GM12878 (cell line): ENCODE measurements around the gene MAGI2. TPM values are rescaled to one million over a fixed set of nuclear protein-coding genes. Genes with fewer than 3 reads are reported as not detected.

Experiments
- ATAC-seq: fragments of 200-7000 bp; cut with Tn5 transposase; 3 replicates; pipeline ENCODE4 v1.9.1; 2020; ENCODE audit warnings: mild to moderate bottlenecking, moderate library complexity
- BruUV-seq: library from RNA; stranded (reverse); fragments of 400-500 nt; replicated peaks from 2 replicates; lab custom pipeline; 2021; lab: Mats Ljungman, UMichigan
- CTCF ChIA-PET: fragments of 300-600 bp; sonication (Branson Sonifier 250); formaldehyde crosslinking; extraction: SDS; loops from one replicate; lab custom pipeline; 2021; ENCODE audit warnings: inconsistent platforms; lab: Yijun Ruan, JAX
- POLR2A ChIA-PET: fragments of 350-600 bp; formaldehyde crosslinking; extraction: SDS; loops from one replicate; lab custom pipeline; 2021; ENCODE audit warnings: inconsistent platforms; lab: Charles Lee
- RAD21 ChIA-PET: fragments of 300-600 bp; sonication (Branson Sonifier 250); formaldehyde crosslinking; loops from one replicate; lab custom pipeline; 2023; ENCODE audit warnings: antibody characterized with exemption; ENCODE audit not compliant: unreplicated experiment; lab: Charles Lee
- SMC1A ChIA-PET: fragments of 300-600 bp; sonication (Branson Sonifier 250); formaldehyde crosslinking; loops from one replicate; lab custom pipeline; 2023; ENCODE audit not compliant: unreplicated experiment, uncharacterized antibody; lab: Charles Lee
- DNase-seq: peaks from one replicate; pipeline ENCODE4 v3.0.0-alpha.2; 2011; ENCODE audit warnings: low read depth, low spot score
- FAIRE-seq: peaks from 3 replicates; lab custom pipeline; 2011; peaks lifted over from hg19 to GRCh38; lab: Jason Lieb, UNC
- H2AFZ ChIP-seq: 2 replicates; pipeline ENCODE4 v1.6.0; 2011; ENCODE audit warnings: low read depth, low read length, control low read depth; ENCODE audit not compliant: control insufficient read depth
- H3K27ac ChIP-seq: 2 replicates; pipeline ENCODE4 v1.5.1; 2011; ENCODE audit warnings: control low read depth; ENCODE audit not compliant: control insufficient read depth, insufficient read depth
- H3K27me3 ChIP-seq, 2 experiments: replicated peaks in 1 of 2; 2 replicates each; pipeline versions ENCODE4 v1.6.0 to v1.6.1; 2011; ENCODE audit warnings: low read length in 1 of 2; ENCODE audit not compliant: control insufficient read depth in 2 of 2, insufficient read depth in 2 of 2
- H3K36me3 ChIP-seq, 2 experiments: 2 replicates each; pipeline ENCODE4 v1.5.1; 2011; ENCODE audit warnings: low read length in 1 of 2; ENCODE audit not compliant: control insufficient read depth in 2 of 2, insufficient read depth in 2 of 2
- H3K4me1 ChIP-seq: 2 replicates; pipeline ENCODE4 v1.6.1; 2011; ENCODE audit warnings: mild to moderate bottlenecking, low read length, moderate library complexity, mixed read lengths; ENCODE audit not compliant: control insufficient read depth, insufficient read depth
- H3K4me2 ChIP-seq: 2 replicates; pipeline ENCODE4 v1.6.0; 2011; ENCODE audit warnings: control low read depth; ENCODE audit not compliant: control insufficient read depth, insufficient read depth
- H3K4me3 ChIP-seq: fragments of 200-600 bp; sonication (generic); 2 replicates; pipeline ENCODE4 v1.5.1; 2016
- H3K79me2 ChIP-seq: 2 replicates; pipeline ENCODE4 v1.6.0; 2011; ENCODE audit warnings: low read length; ENCODE audit not compliant: control insufficient read depth, insufficient read depth
- H3K9ac ChIP-seq: 2 replicates; pipeline ENCODE4 v1.8.0; 2011; ENCODE audit warnings: low read length, control low read depth, mixed read lengths; ENCODE audit not compliant: control insufficient read depth, insufficient read depth
- H3K9me3 ChIP-seq: replicated peaks from 3 replicates; pipeline ENCODE4 v1.5.1; 2011; ENCODE audit warnings: mild to moderate bottlenecking, low read length; ENCODE audit not compliant: control insufficient read depth, insufficient read depth
- H4K20me1 ChIP-seq: 2 replicates; pipeline ENCODE4 v1.6.0; 2011; ENCODE audit not compliant: control insufficient read depth, insufficient read depth
- CEBPZ ChIP-seq: fragments of 150-350 bp; IDR thresholded peaks from 2 replicates; pipeline ENCODE4 v1.6.1; 2016; ENCODE audit warnings: low read depth, low read length
- IKZF2 ChIP-seq, 2 experiments: fragments of 450-650 bp; IDR thresholded peaks; 2 replicates each; pipeline ENCODE4 v1.6.1; 2017; ENCODE audit warnings: mild to moderate bottlenecking in 2 of 2, moderate library complexity in 2 of 2
- JUNB ChIP-seq: IDR thresholded peaks from 2 replicates; pipeline ENCODE4 v1.6.1; 2016; ENCODE audit warnings: antibody characterized with exemption, mild to moderate bottlenecking
- KAT2A ChIP-seq: conservative IDR thresholded peaks from 2 replicates; pipeline ENCODE4 v1.6.1; 2011; ENCODE audit warnings: low read depth, low read length; ENCODE audit not compliant: control insufficient read depth
- LARP7 ChIP-seq: fragments of 450-650 bp; IDR thresholded peaks from 2 replicates; pipeline ENCODE4 v1.6.1; 2017; ENCODE audit warnings: mild to moderate bottlenecking
- NRF1 ChIP-seq: conservative IDR thresholded peaks from 2 replicates; pipeline ENCODE4 v1.6.1; 2011; ENCODE audit warnings: mild to moderate bottlenecking, low read depth, low read length, improper control_type of control experiment
- PAX5 ChIP-seq: IDR thresholded peaks from 2 replicates; pipeline ENCODE4 v1.6.1; 2011; ENCODE audit warnings: low read depth, low read length, borderline replicate concordance
- POLR2A ChIP-seq: IDR thresholded peaks from 2 replicates; pipeline ENCODE4 v1.6.1; 2011; ENCODE audit warnings: low read depth, mild to moderate bottlenecking, low read length
- SIX5 ChIP-seq: IDR thresholded peaks from 2 replicates; pipeline ENCODE4 v1.6.1; 2011; ENCODE audit warnings: mild to moderate bottlenecking, low read depth, low read length, moderate library complexity; ENCODE audit not compliant: severe bottlenecking
- SMC3 ChIP-seq: IDR thresholded peaks from 2 replicates; pipeline ENCODE4 v1.6.1; 2011; ENCODE audit warnings: low read length, improper control_type of control experiment, borderline replicate concordance
- TCF3 ChIP-seq: IDR thresholded peaks from 2 replicates; pipeline ENCODE4 v1.6.1; 2012; ENCODE audit warnings: low read depth, mild to moderate bottlenecking, low read length, borderline replicate concordance; ENCODE audit not compliant: insufficient read depth
- USF2 ChIP-seq: IDR thresholded peaks from 2 replicates; pipeline ENCODE4 v1.6.1; 2011; ENCODE audit warnings: low read depth, low read length, improper control_type of control experiment, borderline replicate concordance
- ZBED1 ChIP-seq: IDR thresholded peaks from 2 replicates; pipeline ENCODE4 v1.6.1; 2016; ENCODE audit warnings: borderline replicate concordance
- ZSCAN29 ChIP-seq: fragments of 450-650 bp; IDR thresholded peaks from 2 replicates; pipeline ENCODE4 v1.6.1; 2017; ENCODE audit warnings: mild to moderate bottlenecking, moderate library complexity
- ZZZ3 ChIP-seq: IDR thresholded peaks from 2 replicates; pipeline ENCODE4 v1.6.1; 2011; ENCODE audit warnings: low read depth; ENCODE audit not compliant: control insufficient read depth, insufficient read length
- WGBS: methylation state at CpG from one replicate; pipeline ENCODE4 v1.1.6; 2016; ENCODE audit warnings: low lambda C conversion rate; ENCODE audit not compliant: insufficient replicate concordance, insufficient coverage; ENCODE audit errors: missing lambda C conversion rate; 5-methylcytosine and 5-hydroxymethylcytosine counted together
- in situ Hi-C: fragments of 300-500 bp; cut with MboI; formaldehyde crosslinking; loops from 9 replicates; pipeline ENCODE4 v1.14.3; 2018; ENCODE audit warnings: mixed read lengths
- intact Hi-C: fragments of 100-400 bp; cut with micrococcal nuclease; formaldehyde crosslinking; loops from one replicate; pipeline ENCODE4 v1.14.2; 2022; ENCODE audit not compliant: unreplicated experiment
- polyA plus RNA-seq, 11 experiments: library from polyadenylated mRNA; depleted of rRNA in 4 of 11; unstranded in 6 of 11; stranded (reverse) in 5 of 11; fragments of >200 nt; fragmentation: Nextera tagmentation in 4 of 11; fragmentation: Illumina TruSeq in 1 of 11; extraction: Ambion mirVana in 4 of 11; extraction: Trizol in 1 of 11; gene quantifications; 1 replicate in 1 of 11; 2 replicates in 10 of 11; pipeline versions ENCODE4 v1.2.1 to v1.2.3, GENCODE V29; 2011 to 2016; ENCODE audit warnings: inconsistent platforms in 2 of 11, missing spikeins in 2 of 11, low read depth in 1 of 11
- total RNA-seq, 4 experiments: library from RNA; depleted of rRNA in 3 of 4; stranded (reverse); fragments of >200 nt in 3 of 4; fragmentation: Illumina TruSeq in 1 of 4; extraction: Trizol in 1 of 4; gene quantifications; 2 replicates each; pipeline versions ENCODE4 v1.2.1 to v1.2.3, GENCODE V29; 2013 to 2021
- TF ChIP-seq, protein P1 (sequence below): IDR thresholded peaks from 2 replicates; pipeline ENCODE4 v1.6.1; 2011; ENCODE audit warnings: low read depth, mild to moderate bottlenecking, low read length, moderate library complexity, borderline replicate concordance; ENCODE audit errors: extremely low read depth
- TF ChIP-seq, protein P2 (sequence below): fragments of 450-650 bp; formaldehyde crosslinking; IDR thresholded peaks from 2 replicates; pipeline ENCODE4 v1.4.0; 2020; ENCODE audit warnings: mild to moderate bottlenecking, moderate library complexity

Gene MAGI2
- total and polyA plus RNA-seq, 10 of the 15 experiments (the other 5 are each of a cell fraction or from before 2014, with no cell fraction given): 0.01 to 0.31 (median 0.05) TPM; not detected in 2

DNA sequence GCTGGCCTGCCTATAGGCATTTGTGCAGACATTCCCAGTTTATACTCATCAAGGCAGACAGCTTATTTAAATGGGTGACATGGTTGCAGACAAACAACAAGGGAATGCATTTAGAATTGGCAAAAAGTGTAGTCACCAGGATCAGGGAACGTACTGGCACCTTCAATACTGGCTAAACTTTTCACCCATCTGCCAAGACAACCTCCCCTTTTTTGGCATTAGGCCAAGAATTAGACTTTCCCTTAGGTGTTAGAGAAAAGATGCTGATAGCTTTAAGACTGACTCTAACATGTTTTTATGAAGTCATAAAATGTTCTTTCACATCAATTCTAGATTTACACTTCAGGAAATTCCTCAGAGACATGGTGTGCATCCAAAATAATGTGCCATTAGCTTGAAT, 1289.0 kb downstream of the MAGI2 start:
- intact Hi-C loops: no loop called here
- ChIA-PET RAD21 (no interaction called here), CTCF (no interaction called here), POLR2A (no interaction called here), SMC1A (no interaction called here)
- Histone ChIP-seq H3K9me3 (no peaks in the 10 kb centered on the region), H3K4me2 (no peak overlapping the region), H3K79me2 (no peaks in the 10 kb centered on the region), H3K36me3 (no peaks in the 10 kb centered on the region), H4K20me1 (no peaks in the 10 kb centered on the region), H3K9ac (no peak overlapping the region), H2AFZ (no peak overlapping the region), H3K4me3 (no peak overlapping the region), H3K27me3 (no peaks in the 10 kb centered on the region; a peak in 1 of 4 replicates), H3K4me1 (no peaks in the 10 kb centered on the region), H3K27ac (no peak overlapping the region)
- WGBS: 0% methylated on average over 1 of the region's 1 CpG
- DNase-seq (no peak), ATAC-seq (no peak), FAIRE-seq (no peak)
- BruUV-seq: no TSS peak
- in situ Hi-C loops: no loop called here
- no peak for TF ChIP-seq TCF3
- TF ChIP-seq, protein P1, sequence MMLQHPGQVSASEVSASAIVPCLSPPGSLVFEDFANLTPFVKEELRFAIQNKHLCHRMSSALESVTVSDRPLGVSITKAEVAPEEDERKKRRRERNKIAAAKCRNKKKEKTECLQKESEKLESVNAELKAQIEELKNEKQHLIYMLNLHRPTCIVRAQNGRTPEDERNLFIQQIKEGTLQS: no peak
- no peak for TF ChIP-seq ZZZ3
- no peak for TF ChIP-seq PAX5
- TF ChIP-seq SMC3: no peak
- no peak for TF ChIP-seq JUNB
- no peak for TF ChIP-seq NRF1
- no peak for TF ChIP-seq SIX5
- no peak for TF ChIP-seq ZBED1
- TF ChIP-seq IKZF2 (IDR thresholded peaks at IDR 0.05): no peak
- no peak for TF ChIP-seq USF2
- TF ChIP-seq, protein P2, sequence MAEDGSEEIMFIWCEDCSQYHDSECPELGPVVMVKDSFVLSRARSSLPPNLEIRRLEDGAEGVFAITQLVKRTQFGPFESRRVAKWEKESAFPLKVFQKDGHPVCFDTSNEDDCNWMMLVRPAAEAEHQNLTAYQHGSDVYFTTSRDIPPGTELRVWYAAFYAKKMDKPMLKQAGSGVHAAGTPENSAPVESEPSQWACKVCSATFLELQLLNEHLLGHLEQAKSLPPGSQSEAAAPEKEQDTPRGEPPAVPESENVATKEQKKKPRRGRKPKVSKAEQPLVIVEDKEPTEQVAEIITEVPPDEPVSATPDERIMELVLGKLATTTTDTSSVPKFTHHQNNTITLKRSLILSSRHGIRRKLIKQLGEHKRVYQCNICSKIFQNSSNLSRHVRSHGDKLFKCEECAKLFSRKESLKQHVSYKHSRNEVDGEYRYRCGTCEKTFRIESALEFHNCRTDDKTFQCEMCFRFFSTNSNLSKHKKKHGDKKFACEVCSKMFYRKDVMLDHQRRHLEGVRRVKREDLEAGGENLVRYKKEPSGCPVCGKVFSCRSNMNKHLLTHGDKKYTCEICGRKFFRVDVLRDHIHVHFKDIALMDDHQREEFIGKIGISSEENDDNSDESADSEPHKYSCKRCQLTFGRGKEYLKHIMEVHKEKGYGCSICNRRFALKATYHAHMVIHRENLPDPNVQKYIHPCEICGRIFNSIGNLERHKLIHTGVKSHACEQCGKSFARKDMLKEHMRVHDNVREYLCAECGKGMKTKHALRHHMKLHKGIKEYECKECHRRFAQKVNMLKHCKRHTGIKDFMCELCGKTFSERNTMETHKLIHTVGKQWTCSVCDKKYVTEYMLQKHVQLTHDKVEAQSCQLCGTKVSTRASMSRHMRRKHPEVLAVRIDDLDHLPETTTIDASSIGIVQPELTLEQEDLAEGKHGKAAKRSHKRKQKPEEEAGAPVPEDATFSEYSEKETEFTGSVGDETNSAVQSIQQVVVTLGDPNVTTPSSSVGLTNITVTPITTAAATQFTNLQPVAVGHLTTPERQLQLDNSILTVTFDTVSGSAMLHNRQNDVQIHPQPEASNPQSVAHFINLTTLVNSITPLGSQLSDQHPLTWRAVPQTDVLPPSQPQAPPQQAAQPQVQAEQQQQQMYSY (CRISPR knock-in tag): no peak
- no peak for TF ChIP-seq CEBPZ
- no peak for TF ChIP-seq KAT2A
- TF ChIP-seq LARP7: no peak
- no peak for TF ChIP-seq ZSCAN29
- TF ChIP-seq POLR2A: no peak
